ENCODE measurements around the gene NFATC3.

GRCh38 chr16:68235108-68235886, 150.1 kb downstream of the NFATC3 start:
- TF ChIP-seq, protein P1, sequence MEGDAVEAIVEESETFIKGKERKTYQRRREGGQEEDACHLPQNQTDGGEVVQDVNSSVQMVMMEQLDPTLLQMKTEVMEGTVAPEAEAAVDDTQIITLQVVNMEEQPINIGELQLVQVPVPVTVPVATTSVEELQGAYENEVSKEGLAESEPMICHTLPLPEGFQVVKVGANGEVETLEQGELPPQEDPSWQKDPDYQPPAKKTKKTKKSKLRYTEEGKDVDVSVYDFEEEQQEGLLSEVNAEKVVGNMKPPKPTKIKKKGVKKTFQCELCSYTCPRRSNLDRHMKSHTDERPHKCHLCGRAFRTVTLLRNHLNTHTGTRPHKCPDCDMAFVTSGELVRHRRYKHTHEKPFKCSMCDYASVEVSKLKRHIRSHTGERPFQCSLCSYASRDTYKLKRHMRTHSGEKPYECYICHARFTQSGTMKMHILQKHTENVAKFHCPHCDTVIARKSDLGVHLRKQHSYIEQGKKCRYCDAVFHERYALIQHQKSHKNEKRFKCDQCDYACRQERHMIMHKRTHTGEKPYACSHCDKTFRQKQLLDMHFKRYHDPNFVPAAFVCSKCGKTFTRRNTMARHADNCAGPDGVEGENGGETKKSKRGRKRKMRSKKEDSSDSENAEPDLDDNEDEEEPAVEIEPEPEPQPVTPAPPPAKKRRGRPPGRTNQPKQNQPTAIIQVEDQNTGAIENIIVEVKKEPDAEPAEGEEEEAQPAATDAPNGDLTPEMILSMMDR (IDR thresholded peaks at IDR 0.05; ENCODE audit: insufficient read depth, low read length) = no peak
- TF ChIP-seq GABPA (IDR thresholded peaks at IDR 0.05; ENCODE audit: low read depth) (no peak), POLR2AphosphoS5 (IDR thresholded peaks at IDR 0.05; ENCODE audit: low read depth) (no peak), SPI1 (IDR thresholded peaks at IDR 0.05; ENCODE audit: borderline replicate concordance, low read depth) (no peak)
- TF ChIP-seq, protein P2, sequence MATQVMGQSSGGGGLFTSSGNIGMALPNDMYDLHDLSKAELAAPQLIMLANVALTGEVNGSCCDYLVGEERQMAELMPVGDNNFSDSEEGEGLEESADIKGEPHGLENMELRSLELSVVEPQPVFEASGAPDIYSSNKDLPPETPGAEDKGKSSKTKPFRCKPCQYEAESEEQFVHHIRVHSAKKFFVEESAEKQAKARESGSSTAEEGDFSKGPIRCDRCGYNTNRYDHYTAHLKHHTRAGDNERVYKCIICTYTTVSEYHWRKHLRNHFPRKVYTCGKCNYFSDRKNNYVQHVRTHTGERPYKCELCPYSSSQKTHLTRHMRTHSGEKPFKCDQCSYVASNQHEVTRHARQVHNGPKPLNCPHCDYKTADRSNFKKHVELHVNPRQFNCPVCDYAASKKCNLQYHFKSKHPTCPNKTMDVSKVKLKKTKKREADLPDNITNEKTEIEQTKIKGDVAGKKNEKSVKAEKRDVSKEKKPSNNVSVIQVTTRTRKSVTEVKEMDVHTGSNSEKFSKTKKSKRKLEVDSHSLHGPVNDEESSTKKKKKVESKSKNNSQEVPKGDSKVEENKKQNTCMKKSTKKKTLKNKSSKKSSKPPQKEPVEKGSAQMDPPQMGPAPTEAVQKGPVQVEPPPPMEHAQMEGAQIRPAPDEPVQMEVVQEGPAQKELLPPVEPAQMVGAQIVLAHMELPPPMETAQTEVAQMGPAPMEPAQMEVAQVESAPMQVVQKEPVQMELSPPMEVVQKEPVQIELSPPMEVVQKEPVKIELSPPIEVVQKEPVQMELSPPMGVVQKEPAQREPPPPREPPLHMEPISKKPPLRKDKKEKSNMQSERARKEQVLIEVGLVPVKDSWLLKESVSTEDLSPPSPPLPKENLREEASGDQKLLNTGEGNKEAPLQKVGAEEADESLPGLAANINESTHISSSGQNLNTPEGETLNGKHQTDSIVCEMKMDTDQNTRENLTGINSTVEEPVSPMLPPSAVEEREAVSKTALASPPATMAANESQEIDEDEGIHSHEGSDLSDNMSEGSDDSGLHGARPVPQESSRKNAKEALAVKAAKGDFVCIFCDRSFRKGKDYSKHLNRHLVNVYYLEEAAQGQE (IDR thresholded peaks at IDR 0.05; ENCODE audit: insufficient replicate concordance, low read depth) = no peak

Measured in HL-60 (cell line).